ENCODE results near the gene NUDT12. TPM values are rescaled to one million over a fixed set of nuclear protein-coding genes. Genes with fewer than 3 reads are reported as not detected.

Gene NUDT12
- polyA plus RNA-seq, 3 donors: 23.4 to 29.6 (median 27.6) TPM

DNA sequence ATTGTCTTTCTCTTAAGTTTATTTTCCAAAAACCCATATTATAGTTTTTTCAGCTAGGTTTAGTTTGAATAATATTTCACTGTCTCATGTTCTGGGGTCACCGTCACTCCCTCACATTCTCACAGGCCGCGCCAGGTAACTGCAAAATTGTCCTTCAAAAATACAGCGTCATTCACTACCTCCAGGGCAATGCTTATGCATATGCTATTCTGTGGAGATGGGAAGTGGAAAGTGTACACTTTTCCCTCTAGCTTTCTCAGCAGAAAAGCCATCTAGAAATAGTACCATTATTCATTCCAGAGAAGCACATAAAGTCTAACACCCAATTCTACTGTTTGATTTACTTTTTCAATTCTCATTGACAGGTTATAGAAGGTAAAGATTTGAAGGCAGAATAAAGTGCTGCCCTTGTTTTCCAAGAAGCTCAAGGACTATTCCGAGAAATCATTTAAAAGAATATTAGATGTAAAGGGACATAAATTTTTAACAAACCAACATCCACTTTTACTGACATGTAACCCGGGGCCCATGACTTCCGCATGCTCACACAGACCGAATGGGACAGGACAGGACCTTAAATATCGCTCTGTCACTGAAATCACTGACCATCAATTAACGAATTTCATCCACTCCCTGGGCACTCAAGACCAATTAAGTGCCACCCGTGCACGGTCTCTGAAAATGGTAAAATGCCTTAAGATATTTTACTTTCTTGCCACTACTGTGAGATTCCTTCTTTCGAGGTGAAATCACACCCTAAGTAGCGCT lies 720 bp downstream of the NUDT12 start:
- peak in 3 of 11 donors; percentile 17 to 18 (median 18) for DNase-seq (ENCODE audit: extremely low read depth in 1 of 11, low read depth in 9 of 11, low spot score in 4 of 11)

GRCh38 chr5:103560826-103561225 lies 1.8 kb downstream of the NUDT12 start:
- no peak for DNase-seq (ENCODE audit: extremely low read depth in 1 of 11, low read depth in 9 of 11, low spot score in 4 of 11)

GRCh38 chr5:103546858-103547257 lies 15.7 kb downstream of the NUDT12 start:
- no peak for DNase-seq (ENCODE audit: extremely low read depth in 1 of 11, low read depth in 9 of 11, low spot score in 4 of 11)

DNA sequence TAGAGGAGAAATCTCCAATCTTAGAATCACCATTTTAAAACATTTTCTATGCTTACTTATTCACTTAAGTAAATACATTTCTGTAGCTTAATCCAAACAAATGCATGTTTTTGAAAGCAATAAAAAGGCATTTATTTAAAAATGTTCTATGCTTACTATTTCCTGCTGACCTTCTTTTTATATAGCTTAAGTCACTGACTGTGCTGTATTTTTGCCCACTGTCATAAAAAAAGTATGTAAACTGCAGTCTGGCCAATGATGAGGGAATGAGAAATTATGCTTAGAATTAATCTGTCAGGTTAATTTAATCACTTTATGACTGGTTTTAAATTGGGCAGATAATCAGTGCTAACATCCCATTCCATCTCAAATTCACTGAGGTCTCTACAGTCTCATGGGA lies 20.1 kb downstream of the NUDT12 start:
- DNase-seq (ENCODE audit: extremely low read depth in 1 of 11, low read depth in 9 of 11, low spot score in 4 of 11): no peak

GRCh38 chr5:103541569-103541968 lies 21.0 kb downstream of the NUDT12 start:
- no peak for DNase-seq (ENCODE audit: extremely low read depth in 1 of 11, low read depth in 9 of 11, low spot score in 4 of 11)

DNA sequence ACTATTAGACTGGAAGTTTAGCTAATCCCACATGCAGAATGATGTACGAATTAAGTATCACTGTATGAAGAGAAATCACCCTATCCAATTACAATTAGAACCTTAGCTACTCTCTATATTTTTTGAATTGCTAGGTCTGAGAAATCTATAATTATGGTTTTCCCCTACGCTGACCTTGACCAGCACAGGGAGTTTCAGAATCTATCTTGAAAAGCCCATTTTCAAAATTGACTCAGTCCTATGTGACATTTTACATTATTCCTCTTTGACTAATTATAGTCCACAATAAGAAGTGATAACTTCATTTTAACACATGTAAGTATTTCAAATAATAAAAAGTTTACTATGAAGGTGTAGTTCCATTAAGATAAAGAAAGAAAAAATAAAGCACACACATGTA lies 21.5 kb downstream of the NUDT12 start:
- no peak for DNase-seq (ENCODE audit: extremely low read depth in 1 of 11, low read depth in 9 of 11, low spot score in 4 of 11)

DNA sequence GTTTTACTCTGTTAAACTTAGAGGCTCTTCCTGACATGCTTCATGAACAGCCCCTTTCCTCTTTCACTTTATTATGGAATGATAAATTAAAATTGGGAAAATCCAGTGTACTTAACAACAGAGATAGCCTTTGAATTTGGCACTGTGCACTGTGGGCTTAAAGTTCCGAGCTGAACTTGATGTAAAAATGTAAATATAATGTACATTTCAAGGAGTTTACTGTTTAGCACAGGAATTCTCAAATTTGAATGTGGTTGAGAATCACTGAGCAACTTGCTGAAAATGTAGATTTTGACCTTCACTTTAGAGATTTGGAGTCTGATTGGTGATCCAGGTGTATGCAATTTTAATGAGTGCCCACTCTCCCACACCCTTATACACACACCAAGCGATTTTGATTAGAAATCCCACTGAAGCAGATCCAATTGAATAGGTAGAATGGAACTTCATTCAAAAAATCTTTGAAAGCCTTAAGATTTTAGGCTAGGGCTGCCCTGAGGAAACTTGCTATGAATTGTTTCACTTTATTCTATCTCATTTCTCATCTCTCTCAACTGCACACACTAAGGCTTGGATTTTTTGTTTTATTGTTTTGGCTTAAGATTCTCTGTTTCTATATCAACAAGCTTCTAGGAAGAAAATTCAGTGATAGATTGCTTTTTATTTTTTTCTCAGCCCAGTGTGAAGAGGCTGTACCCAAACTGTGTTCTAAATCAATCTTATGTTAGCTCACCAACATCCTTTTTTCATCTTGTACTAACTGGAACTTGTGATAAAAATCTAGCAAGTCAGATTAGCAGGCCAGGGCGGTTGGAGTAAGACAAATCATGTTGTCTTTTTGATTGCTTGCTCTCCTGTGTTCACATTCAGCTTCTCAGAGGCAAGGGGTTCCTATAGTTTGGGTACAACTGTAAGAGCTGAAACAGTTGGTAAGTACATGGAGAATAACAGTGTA lies 22.9 kb downstream of the NUDT12 start:
- DNase-seq (ENCODE audit: extremely low read depth in 1 of 11, low read depth in 9 of 11, low spot score in 4 of 11): no peak

DNA sequence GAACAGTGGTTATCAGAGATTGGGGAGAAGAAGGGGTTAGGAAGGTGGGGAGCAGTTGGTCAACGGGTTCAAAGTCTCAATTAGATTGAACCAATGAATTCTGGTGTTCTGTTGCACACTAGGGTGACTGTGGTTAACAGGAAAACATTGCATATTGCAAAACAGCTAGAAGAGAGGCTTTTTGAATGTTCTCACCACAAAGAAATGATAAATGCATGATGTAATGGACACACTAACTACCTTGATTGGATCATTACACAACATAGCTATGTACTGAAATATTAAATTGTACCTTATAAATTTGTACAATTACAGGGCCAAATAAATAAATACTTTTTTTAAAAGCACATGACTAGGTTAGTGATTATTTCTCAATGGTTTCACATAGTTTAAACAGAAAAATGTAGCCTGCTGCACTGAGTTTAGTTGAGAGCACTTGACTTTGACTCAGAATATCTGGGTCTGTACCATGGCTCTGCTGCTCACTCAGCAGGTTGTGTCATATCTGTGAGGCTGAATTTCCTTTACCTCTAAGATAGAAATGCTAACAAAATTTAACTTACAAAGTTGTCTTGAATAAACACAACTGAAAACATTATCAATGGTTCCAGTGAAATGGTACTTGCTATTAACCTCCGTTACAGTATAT lies 30.4 kb downstream of the NUDT12 start:
- no peak for DNase-seq (ENCODE audit: extremely low read depth in 1 of 11, low read depth in 9 of 11, low spot score in 4 of 11)

DNA sequence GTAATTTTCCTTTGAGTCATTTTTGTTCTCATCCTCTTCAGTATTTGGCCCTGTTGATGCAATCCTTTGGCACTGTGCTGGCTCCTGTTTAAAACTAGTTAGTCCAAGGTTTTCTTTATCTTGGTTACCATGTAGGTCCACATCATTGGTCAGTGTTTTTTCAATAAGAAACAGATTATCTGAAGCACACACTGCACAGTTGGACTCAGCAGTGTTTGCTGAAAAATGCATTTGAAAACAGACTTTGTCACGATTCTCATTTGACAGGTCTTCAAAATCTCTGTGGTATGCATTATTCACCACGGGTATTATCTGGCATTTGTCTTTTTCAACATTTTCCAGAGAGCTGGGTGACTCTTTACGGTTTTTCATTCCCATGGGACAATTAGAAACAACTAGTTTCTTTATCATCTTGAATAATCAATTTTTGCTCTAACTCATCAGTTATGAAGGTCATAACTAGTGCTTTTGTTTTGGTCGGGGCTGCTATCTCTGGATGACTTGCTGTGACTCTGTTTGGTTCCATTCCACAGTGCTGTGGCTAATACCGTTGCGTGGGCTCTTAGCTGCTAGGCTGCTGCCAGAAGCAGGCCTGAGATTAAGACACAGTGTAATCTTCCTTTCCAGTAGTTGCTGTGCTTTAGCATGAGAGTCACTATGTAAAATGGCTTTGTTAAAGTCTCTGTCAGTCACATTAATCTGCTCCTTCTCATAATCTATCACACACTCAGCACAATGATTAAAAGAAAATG lies 36.2 kb downstream of the NUDT12 start:
- DNase-seq (ENCODE audit: extremely low read depth in 1 of 11, low read depth in 9 of 11, low spot score in 4 of 11): no peak

- DNase-seq (ENCODE audit: extremely low read depth in 1 of 11, low read depth in 9 of 11, low spot score in 4 of 11): no peak
Measured at GRCh38 chr5:103525361-103525760, 37.2 kb downstream of the NUDT12 start.

DNA sequence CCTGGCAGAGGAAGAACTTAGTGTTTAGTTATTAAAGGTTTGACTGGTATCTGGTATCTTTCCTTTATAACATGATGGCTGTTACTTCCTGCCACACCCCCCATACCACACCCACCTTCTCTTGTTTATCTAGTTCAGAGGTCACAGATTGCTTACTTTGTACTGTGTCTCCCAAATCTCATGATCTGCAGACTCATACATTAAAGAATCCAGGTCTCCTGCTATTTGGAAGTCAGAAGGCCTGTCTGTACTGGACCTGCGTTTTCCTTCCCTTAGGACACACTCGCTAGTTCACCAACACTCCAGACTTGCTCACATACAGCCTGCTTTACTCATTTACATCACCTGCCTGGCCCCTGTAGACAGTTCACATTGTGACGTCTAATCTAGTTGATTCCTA lies 39.3 kb downstream of the NUDT12 start:
- DNase-seq (ENCODE audit: extremely low read depth in 1 of 11, low read depth in 9 of 11, low spot score in 4 of 11): no peak

DNA sequence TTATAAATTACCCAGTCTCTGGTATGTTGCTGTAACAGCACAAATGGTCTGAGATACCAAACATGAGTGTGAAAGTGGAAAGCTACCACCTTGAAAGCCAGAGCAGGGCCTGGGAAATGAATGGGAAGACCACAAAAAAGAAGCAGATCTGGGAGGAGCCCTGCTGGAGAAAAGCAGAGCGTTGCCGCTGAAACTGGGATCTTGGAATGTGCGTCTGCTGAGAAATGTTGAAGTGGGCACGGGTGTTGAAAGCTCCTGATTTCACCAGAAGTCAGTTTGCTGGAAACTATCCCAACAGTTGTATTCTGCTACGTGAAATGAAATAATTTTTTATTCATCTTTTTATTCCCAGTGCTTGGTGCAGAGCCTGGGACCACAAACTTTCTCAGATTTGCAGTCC lies 40.0 kb downstream of the NUDT12 start:
- DNase-seq (ENCODE audit: extremely low read depth in 1 of 11, low read depth in 9 of 11, low spot score in 4 of 11): no peak

- no peak for DNase-seq (ENCODE audit: extremely low read depth in 1 of 11, low read depth in 9 of 11, low spot score in 4 of 11)
Measured at GRCh38 chr5:103519550-103519949, 43.0 kb downstream of the NUDT12 start.

DNA sequence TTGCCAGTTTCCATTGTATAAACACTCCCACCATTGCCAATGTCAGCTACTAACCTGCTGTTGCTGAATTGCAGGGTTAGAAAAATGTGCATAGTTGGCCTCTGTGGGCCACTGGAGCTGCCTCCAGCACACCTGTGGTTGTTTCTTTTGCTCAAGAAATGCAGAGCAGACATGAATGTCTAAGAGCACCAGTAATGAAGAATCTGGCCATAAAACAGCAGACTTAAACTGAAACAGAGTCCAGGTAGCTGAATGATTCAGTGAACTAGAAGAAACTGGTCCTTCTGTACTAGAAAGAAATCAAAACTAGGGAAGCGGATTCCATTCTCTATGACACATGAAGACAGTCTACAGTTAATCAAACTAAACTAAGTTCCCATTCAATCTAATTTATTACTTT lies 48.2 kb downstream of the NUDT12 start:
- no peak for DNase-seq (ENCODE audit: extremely low read depth in 1 of 11, low read depth in 9 of 11, low spot score in 4 of 11)

- DNase-seq (ENCODE audit: extremely low read depth in 1 of 11, low read depth in 9 of 11, low spot score in 4 of 11): peak in 10 of 11 donors; percentile 18 to 63 (median 38)
Measured at GRCh38 chr5:103513701-103514100, 48.9 kb downstream of the NUDT12 start.

DNA sequence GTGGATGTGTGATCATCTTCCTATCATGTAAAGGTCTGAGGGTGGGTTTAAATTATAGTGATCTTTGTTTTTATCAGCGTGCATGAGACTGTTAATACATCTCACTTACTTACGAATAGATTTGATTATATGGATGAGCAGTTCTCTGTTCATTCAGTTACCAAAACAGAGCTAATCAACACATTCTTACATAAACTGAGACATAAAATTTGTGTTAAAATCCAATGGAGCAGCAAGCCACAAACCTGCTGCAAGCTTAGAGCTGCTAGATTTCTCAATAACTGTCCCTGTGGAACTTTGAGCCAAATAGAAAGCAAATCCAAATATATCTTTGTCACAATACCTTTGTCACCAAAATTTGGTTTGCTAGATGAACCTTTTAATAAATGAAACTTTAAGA lies 50.1 kb downstream of the NUDT12 start:
- DNase-seq (ENCODE audit: extremely low read depth in 1 of 11, low read depth in 9 of 11, low spot score in 4 of 11): no peak

- DNase-seq (ENCODE audit: extremely low read depth in 1 of 11, low read depth in 9 of 11, low spot score in 4 of 11): no peak
Measured at GRCh38 chr5:103511554-103511885, 51.1 kb downstream of the NUDT12 start.

DNA sequence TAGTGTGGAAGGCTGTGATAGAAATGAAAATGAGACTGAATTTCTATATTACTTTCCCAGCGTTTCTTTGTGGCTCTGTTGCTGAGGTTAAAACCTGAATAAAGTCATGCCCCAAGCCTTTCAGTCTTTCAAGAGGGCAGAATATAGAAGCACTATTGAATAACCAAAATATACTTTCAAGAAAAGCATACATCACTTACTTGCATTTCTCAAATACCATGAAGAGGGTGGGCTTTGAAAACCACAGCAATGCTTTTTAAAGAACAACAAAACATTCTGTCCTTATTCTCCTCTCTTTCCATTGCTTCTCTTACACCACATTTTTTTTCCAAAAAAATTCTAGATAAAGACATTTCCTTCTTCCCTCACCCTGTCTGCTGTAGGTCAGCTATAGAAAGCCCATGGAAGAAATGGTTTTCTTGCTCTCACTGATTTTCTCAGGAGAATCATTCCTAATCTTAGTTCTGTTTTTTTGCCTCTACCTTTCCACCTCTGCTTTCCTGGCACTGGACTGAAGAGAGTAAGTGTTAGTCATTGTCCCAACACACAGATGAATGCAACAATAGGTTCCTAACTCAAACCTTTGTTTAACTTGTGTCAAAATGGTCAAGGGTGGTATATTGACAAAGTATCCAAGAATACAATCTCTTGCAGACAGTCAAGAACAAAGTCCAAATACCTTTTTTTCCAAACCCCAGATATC lies 51.6 kb downstream of the NUDT12 start:
- no peak for DNase-seq (ENCODE audit: extremely low read depth in 1 of 11, low read depth in 9 of 11, low spot score in 4 of 11)

All from renal cortex interstitium (tissue), 11 donors.